Right lobe of liver (tissue), 6 donors: ENCODE results near the gene TMEM72. TPM values are rescaled to one million over a fixed set of nuclear protein-coding genes. Genes with fewer than 3 reads are reported as not detected.

Experiments used
- ATAC-seq, 4 donors: fragments of 200-7000 bp; cut with Tn5 transposase; one replicate each; pipeline ENCODE4 v1.9.1; 2020; ENCODE audit warnings: mild to moderate bottlenecking in 4 of 4, moderate library complexity in 4 of 4
- DNase-seq, 3 donors: peaks; one replicate each; pipeline ENCODE4 v3.0.0-alpha.2; 2020
- H3K27ac ChIP-seq, 3 donors: fragments of 200-600 bp; one replicate each; pipeline ENCODE4 v1.8.0; 2022
- H3K27me3 ChIP-seq, 2 donors: fragments of 200-600 bp; one replicate each; pipeline ENCODE4 v1.8.0; 2022
- H3K36me3 ChIP-seq, 4 donors: fragments of 200-600 bp; sonication (generic) in 1 of 4; one replicate each; pipeline versions ENCODE4 v1.5.1 to v1.8.0; 2017 to 2022; ENCODE audit warnings: control low read depth in 1 of 4
- H3K4me1 ChIP-seq, 4 donors: fragments of 200-600 bp; sonication (generic) in 1 of 4; one replicate each; pipeline versions ENCODE4 v1.5.1 to v1.8.0; 2017 to 2022; ENCODE audit warnings: control low read depth in 1 of 4
- H3K4me3 ChIP-seq, 3 donors: fragments of 200-600 bp; one replicate each; pipeline ENCODE4 v1.8.0; 2022
- H3K9me3 ChIP-seq, 4 donors: fragments of 200-600 bp; sonication (generic) in 1 of 4; one replicate each; pipeline versions ENCODE4 v1.5.1 to v1.8.0; 2017 to 2022; ENCODE audit warnings: control low read depth in 1 of 4
- CTCF ChIP-seq, 4 donors: fragments of 200-600 bp in 3 of 4; fragments of 450-650 bp in 1 of 4; IDR thresholded peaks; one replicate each; pipeline versions ENCODE4 v1.5.1 to v1.8.0; 2016 to 2022; ENCODE audit warnings: antibody characterized with exemption in 4 of 4, mild to moderate bottlenecking in 2 of 4
- POLR2A ChIP-seq: fragments of 450-650 bp; IDR thresholded peaks from one replicate; pipeline ENCODE4 v1.6.1; 2017; ENCODE audit warnings: antibody characterized with exemption, mild to moderate bottlenecking
- WGBS: methylation state at CpG from one replicate; pipeline ENCODE4 v1.1.6; 2018; ENCODE audit warnings: low coverage, low lambda C conversion rate; ENCODE audit not compliant: insufficient coverage; ENCODE audit errors: missing lambda C conversion rate; 5-methylcytosine and 5-hydroxymethylcytosine counted together
- intact Hi-C, 2 donors: fragments of 100-400 bp; cut with DNase I; formaldehyde crosslinking; loops; one replicate each; pipeline versions ENCODE4 v1.11.2 to v1.14.1; 2022
- total RNA-seq, 6 experiments: library from RNA; depleted of rRNA in 2 of 6; stranded (reverse); fragments of >200 nt in 2 of 6; fragmentation: NEBNext Ultra II Directional in 3 of 6; extraction: Animal tissue kit (Norgen Biotek cat#: 25700) in 3 of 6; gene quantifications; one replicate each; pipeline versions ENCODE4 v1.1.0 to v1.2.4, GENCODE V29; 2016 to 2023
- donor health status: DM: no; HTN: yes; CAD: no.
- donor health status: DM: no; HTN: no; CAD: no.
- donor health status: DM: no; HTN: no; CAD: no.
- donor health status: DM: no; HTN: yes; CAD: no.
- donor health status: DM: no; HTN: yes; CAD: no.

Gene TMEM72
- total RNA-seq, 6 experiments from 2014 or later: not detected

DNA sequence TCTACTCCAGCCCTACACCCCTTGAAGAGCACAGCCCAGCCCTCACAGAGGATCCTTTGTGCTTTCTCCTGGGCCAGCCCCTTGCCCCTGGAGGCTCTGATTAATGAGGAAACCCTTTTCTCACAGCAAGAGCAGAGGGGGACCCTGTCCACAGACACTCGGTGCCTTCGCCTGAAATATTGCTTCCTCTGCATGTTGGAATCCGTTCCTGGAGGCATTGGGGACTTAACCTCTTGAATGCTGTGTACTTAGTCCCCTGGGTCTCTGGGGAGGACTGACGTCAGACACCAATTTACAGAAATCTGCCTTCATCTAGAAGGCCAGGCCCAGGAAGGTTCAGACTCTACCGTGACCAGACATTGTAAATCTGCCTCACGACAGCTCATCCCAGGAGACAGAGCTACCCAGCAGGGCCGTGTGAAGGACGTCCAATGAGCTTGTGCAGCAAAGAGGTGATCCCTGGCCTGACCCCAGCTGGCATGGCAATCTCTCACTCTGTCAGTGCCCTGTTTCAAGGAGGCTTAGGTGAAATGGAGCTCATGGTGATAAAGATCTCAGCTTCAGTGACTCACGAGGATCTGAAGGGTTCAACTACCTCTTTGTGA is 8.1 kb upstream of the TMEM72 start:
- intact Hi-C loops: no loop called here
- no peak for DNase-seq
- TF ChIP-seq POLR2A (no peak), CTCF (IDR thresholded peaks at IDR 0.05) (no peak)

GRCh38 chr10:44906486-44906885 is 4.7 kb upstream of the TMEM72 start:
- Histone ChIP-seq H3K9me3 (no peaks in the 10 kb centered on the region), H3K4me1 (peaks cover 0 to 13% (median 0%) of the 10 kb centered on the region in 4 donors), H3K27ac (no peak overlapping the region), H3K4me3 (no peak overlapping the region), H3K36me3 (no peaks in the 10 kb centered on the region), H3K27me3 (no peaks in the 10 kb centered on the region)
- intact Hi-C loops: no loop called here
- 60% methylated on average over 3 of the region's 4 CpGs for WGBS
- no peak for ATAC-seq
- no peak for TF ChIP-seq CTCF (IDR thresholded peaks at IDR 0.05)
- TF ChIP-seq POLR2A: no peak
- DNase-seq: no peak

More for the DNA sequence above, 8.1 kb upstream of the TMEM72 start:
- Histone ChIP-seq H3K4me1 (no peaks in the 10 kb centered on the region), H3K27ac (no peak overlapping the region), H3K27me3 (no peaks in the 10 kb centered on the region), H3K36me3 (no peaks in the 10 kb centered on the region), H3K9me3 (no peaks in the 10 kb centered on the region), H3K4me3 (no peak overlapping the region)
- 80% methylated on average over 3 of the region's 9 CpGs for WGBS
- no peak for ATAC-seq

DNA sequence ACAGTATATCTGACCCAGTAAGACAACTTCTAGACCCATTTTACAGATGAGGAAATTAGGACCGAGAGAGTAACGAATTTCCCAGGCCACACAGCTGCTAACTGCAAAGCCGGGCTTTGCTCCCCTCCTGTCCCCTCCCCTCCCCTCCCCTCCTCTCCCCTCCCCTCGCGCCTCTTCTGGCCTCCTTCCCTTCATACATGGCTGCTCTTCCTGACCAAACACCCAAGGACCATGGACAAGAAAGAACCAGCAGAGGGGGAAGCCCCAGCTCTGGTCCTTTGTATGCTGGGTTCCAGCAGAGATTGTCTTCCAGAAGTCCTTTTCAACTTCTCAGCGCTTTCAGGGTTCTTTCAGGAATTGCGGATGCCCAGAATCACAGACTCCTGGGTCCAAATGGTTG is 3.6 kb upstream of the TMEM72 start:
- no peaks in the 10 kb centered on the region for H3K27me3 ChIP-seq
- no peaks in the 10 kb centered on the region for H3K9me3 ChIP-seq
- no peaks in the 10 kb centered on the region for H3K36me3 ChIP-seq
- no peak overlapping the region for H3K27ac ChIP-seq
- 83% methylated on average over 6 of the region's 7 CpGs for WGBS
- peaks cover 0 to 14% (median 0%) of the 10 kb centered on the region in 4 donors for H3K4me1 ChIP-seq
- DNase-seq (no peak), ATAC-seq (no peak)
- intact Hi-C loops: no loop called here
- TF ChIP-seq CTCF (IDR thresholded peaks at IDR 0.05) (no peak), POLR2A (no peak)
- H3K4me3 ChIP-seq: no peak overlapping the region

GRCh38 chr10:44908066-44908749 is 2.9 kb upstream of the TMEM72 start:
- no peak overlapping the region for H3K27ac ChIP-seq
- H3K9me3 ChIP-seq: no peaks in the 10 kb centered on the region
- H3K36me3 ChIP-seq: no peaks in the 10 kb centered on the region
- no peak for ATAC-seq
- intact Hi-C loops: no loop called here
- WGBS: 91% methylated on average over 7 of the region's 10 CpGs
- TF ChIP-seq CTCF (IDR thresholded peaks at IDR 0.05) (no peak), POLR2A (no peak)
- no peak overlapping the region for H3K4me3 ChIP-seq
- no peak for DNase-seq
- no peaks in the 10 kb centered on the region for H3K27me3 ChIP-seq
- peaks cover 0 to 14% (median 0%) of the 10 kb centered on the region in 4 donors for H3K4me1 ChIP-seq
